OCI-LY3 (cell line): Measurements from ENCODE around the gene GDI1.

ENCODE experiments used
- H2AFZ ChIP-seq: fragments of 200-600, 300-600 bp; shearing (Covaris generic); 2 replicates; pipeline ENCODE4 v1.6.0; 2014; ENCODE audit warnings: antibody characterized with exemption, low read depth, low read length
- H3K27ac ChIP-seq: fragments of 200-600, 300-600 bp; sonication (generic); 2 replicates; pipeline ENCODE4 v1.5.1; 2014; ENCODE audit warnings: mild to moderate bottlenecking, low read length, moderate library complexity, mixed read lengths
- H3K27me3 ChIP-seq: fragments of 200-600, 300-600 bp; sonication (generic); 2 replicates; pipeline ENCODE4 v1.6.1; 2014; ENCODE audit warnings: low read depth, low read length, mixed read lengths
- H3K36me3 ChIP-seq: fragments of 200-600, 300-600 bp; sonication (generic); replicated peaks from 2 replicates; pipeline ENCODE3; 2014; ENCODE audit warnings: low read depth, low read length, mixed read lengths
- H3K4me1 ChIP-seq: fragments of 300-600, 200-600 bp; sonication (generic); 2 replicates; pipeline ENCODE4 v1.6.1; 2014; ENCODE audit warnings: low read length, mixed read lengths
- H3K4me2 ChIP-seq: fragments of 200-600, 300-600 bp; sonication (generic); 2 replicates; pipeline ENCODE4 v1.6.1; 2014; ENCODE audit warnings: low read length, mixed read lengths
- H3K4me3 ChIP-seq: fragments of 300-600, 200-600 bp; sonication (generic); 2 replicates; pipeline ENCODE4 v1.5.1; 2014; ENCODE audit warnings: antibody characterized with exemption, mild to moderate bottlenecking, low read length, moderate library complexity
- H3K79me2 ChIP-seq: fragments of 300-600, 200-600 bp; shearing (Covaris generic); 2 replicates; pipeline ENCODE4 v1.6.1; 2014; ENCODE audit warnings: mild to moderate bottlenecking, low read length, mixed read lengths
- H3K9ac ChIP-seq: fragments of 300-600, 200-600 bp; shearing (Covaris generic); 2 replicates; pipeline ENCODE4 v1.6.0; 2014; ENCODE audit warnings: mild to moderate bottlenecking, low read length, moderate library complexity
- H3K9me3 ChIP-seq: fragments of 200-600, 300-600 bp; shearing (Covaris generic); 2 replicates; pipeline ENCODE4 v1.6.1; 2014; ENCODE audit warnings: low read length, mixed read lengths; ENCODE audit not compliant: insufficient read depth
- H4K20me1 ChIP-seq: fragments of 200-600, 300-600 bp; sonication (generic); 2 replicates; pipeline ENCODE4 v1.6.1; 2016; ENCODE audit warnings: low read length, mixed read lengths; ENCODE audit not compliant: insufficient read depth
- CTCF ChIP-seq: fragments of 200-600, 300-600 bp; sonication (generic); IDR thresholded peaks from 2 replicates; pipeline ENCODE4 v1.5.1; 2014; ENCODE audit warnings: antibody characterized with exemption, low read length, low read depth
- EZH2phosphoT487 ChIP-seq: fragments of 200-600 bp; shearing (Covaris generic); IDR thresholded peaks from 2 replicates; pipeline ENCODE4 v1.6.1; 2018; ENCODE audit warnings: antibody characterized with exemption, mixed run types, low read depth

GDI1 gene

GRCh38 chrX:154437971-154438893 lies 1.3 kb downstream of the GDI1 start:
- Histone ChIP-seq H3K79me2 (peaks cover 21% of the 10 kb centered on the region), H3K4me1 (peaks cover 9% of the 10 kb centered on the region), H3K4me3 (peak overlapping the region; percentile 93), H2AFZ (no peak overlapping the region), H3K27me3 (no peaks in the 10 kb centered on the region), H3K9ac (peak overlapping the region; percentile 75), H3K27ac (no peak overlapping the region), H3K4me2 (peak overlapping the region; percentile 92), H4K20me1 (no peaks in the 10 kb centered on the region), H3K9me3 (no peaks in the 10 kb centered on the region), H3K36me3 (peaks cover 12% of the 10 kb centered on the region)
- TF ChIP-seq EZH2phosphoT487 (no peak), CTCF (no peak)

- H3K79me2 ChIP-seq = peaks cover 28% of the 10 kb centered on the region
- H3K36me3 ChIP-seq = peaks cover 12% of the 10 kb centered on the region
- TF ChIP-seq CTCF = no peak
- no peak for TF ChIP-seq EZH2phosphoT487
Observed at GRCh38 chrX:154439841-154440240, 2.9 kb downstream of the GDI1 start.

GRCh38 chrX:154440623-154441357 lies 3.8 kb downstream of the GDI1 start:
- peaks cover 10% of the 10 kb centered on the region for H3K36me3 ChIP-seq
- TF ChIP-seq CTCF (no peak), EZH2phosphoT487 (no peak)
- H3K79me2 ChIP-seq = peaks cover 33% of the 10 kb centered on the region

More at GRCh38 chrX:154439841-154440240, 2.9 kb downstream of the GDI1 start:
- Histone ChIP-seq H3K9ac (no peak overlapping the region), H3K27me3 (no peaks in the 10 kb centered on the region), H2AFZ (no peak overlapping the region), H3K4me2 (no peak overlapping the region), H3K9me3 (no peaks in the 10 kb centered on the region), H3K4me3 (no peak overlapping the region), H3K4me1 (peaks cover 16% of the 10 kb centered on the region), H4K20me1 (no peaks in the 10 kb centered on the region), H3K27ac (no peak overlapping the region)

GRCh38 chrX:154441564-154441963 lies 4.6 kb downstream of the GDI1 start:
- Histone ChIP-seq H3K27ac (no peak overlapping the region), H3K27me3 (no peaks in the 10 kb centered on the region), H2AFZ (no peak overlapping the region), H3K79me2 (peaks cover 33% of the 10 kb centered on the region), H3K4me2 (no peak overlapping the region), H3K4me3 (no peak overlapping the region), H3K9me3 (no peaks in the 10 kb centered on the region), H3K4me1 (peaks cover 15% of the 10 kb centered on the region), H3K36me3 (peaks cover 5% of the 10 kb centered on the region), H3K9ac (no peak overlapping the region), H4K20me1 (no peaks in the 10 kb centered on the region)
- TF ChIP-seq EZH2phosphoT487 (no peak), CTCF (no peak)

More at GRCh38 chrX:154440623-154441357, 3.8 kb downstream of the GDI1 start:
- H3K4me1 ChIP-seq = peaks cover 19% of the 10 kb centered on the region
- no peaks in the 10 kb centered on the region for H3K9me3 ChIP-seq
- H4K20me1 ChIP-seq = no peaks in the 10 kb centered on the region
- no peak overlapping the region for H3K9ac ChIP-seq
- H2AFZ ChIP-seq = no peak overlapping the region
- H3K4me3 ChIP-seq = no peak overlapping the region
- no peaks in the 10 kb centered on the region for H3K27me3 ChIP-seq
- no peak overlapping the region for H3K27ac ChIP-seq
- H3K4me2 ChIP-seq = no peak overlapping the region
